Measurements from ENCODE around the gene PRR7.

Gene PRR7

DNA sequence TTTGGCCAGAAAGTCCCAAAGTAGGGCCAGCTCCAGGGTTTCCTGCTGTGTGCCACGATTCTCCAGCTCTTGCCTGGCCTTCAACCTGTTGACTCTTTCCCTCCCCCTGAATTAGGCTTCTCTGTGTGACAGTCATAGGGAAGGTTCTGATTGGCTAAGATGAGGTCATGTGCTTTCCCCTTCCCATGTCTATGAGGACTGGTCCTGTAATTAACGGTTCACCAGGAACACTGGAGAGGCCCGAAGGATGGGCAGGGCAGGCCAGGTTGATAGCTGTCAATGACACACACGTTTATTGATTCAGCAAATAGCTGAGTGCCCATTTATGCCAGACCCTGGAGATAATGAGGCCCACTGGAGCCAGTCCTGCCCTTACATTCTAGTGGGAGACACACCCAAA is 9.0 kb upstream of the PRR7 start:
- Mint-ChIP-seq H3K4me3 (no peak overlapping the region), H3K4me1 (ENCODE audit: low read depth) (peaks cover 27% of the 10 kb centered on the region), H3K9me3 (no peaks in the 10 kb centered on the region), H3K27ac (no peak overlapping the region), H3K27me3 (ENCODE audit: low read depth) (no peaks in the 10 kb centered on the region), H3K36me3 (ENCODE audit: low read depth) (peaks cover 70% of the 10 kb centered on the region)
- DNase-seq (ENCODE audit: low spot score), result no peak

DNA sequence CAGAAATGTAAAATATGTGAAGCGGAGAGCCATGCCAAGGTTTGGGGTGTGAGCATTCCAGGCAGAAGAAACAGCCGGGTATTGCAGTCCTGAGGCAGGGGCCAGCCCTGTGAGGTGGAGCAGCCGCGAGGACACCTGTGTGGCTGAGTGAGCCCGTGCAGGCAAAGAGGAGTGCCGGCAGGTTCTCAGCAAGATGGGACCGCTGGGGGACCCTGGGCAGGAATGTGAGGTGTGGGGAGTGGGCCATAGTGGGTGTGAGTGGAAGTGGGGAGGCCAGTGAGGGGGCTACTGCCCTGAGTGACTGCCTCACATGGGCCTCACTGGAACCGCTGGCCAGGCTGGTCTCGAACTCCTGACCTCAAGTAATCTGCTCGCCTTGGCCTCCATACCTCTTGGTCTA is 8.1 kb upstream of the PRR7 start:
- Mint-ChIP-seq H3K4me1 (ENCODE audit: low read depth) (peaks cover 25% of the 10 kb centered on the region), H3K36me3 (ENCODE audit: low read depth) (peaks cover 68% of the 10 kb centered on the region), H3K27me3 (ENCODE audit: low read depth) (no peaks in the 10 kb centered on the region), H3K27ac (no peak overlapping the region), H3K9me3 (no peaks in the 10 kb centered on the region), H3K4me3 (no peak overlapping the region)
- no peak for DNase-seq (ENCODE audit: low spot score)

DNA sequence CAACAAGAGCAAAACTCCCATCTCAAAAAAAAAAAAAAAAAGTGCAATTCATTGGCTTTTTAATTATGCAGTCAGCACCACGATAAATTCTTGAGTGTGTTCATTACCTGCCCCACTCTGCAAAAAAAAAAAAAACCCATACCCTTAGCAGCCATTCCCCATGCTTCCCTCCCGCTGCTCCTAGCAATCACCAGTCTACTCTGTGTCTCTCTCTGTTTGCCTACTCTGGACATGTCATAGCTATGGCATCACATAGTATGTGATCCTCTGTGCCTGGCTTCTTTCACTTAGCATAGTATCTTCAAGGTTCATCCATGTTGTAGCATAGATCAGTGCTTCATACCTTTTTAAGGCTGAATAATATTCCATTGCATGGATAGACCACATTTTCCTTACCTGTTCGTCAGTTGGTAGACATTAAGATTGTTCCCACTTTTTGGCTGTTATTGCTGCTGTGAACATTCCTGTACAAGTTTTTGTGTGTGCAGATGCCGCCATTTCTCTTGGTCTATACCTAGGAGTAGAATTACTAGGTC is 7.0 kb upstream of the PRR7 start:
- Mint-ChIP-seq H3K4me1 (ENCODE audit: low read depth) (peaks cover 27% of the 10 kb centered on the region), H3K27me3 (ENCODE audit: low read depth) (no peaks in the 10 kb centered on the region), H3K27ac (no peak overlapping the region), H3K36me3 (ENCODE audit: low read depth) (peaks cover 61% of the 10 kb centered on the region), H3K9me3 (no peaks in the 10 kb centered on the region), H3K4me3 (no peak overlapping the region)
- no peak for DNase-seq (ENCODE audit: low spot score)

DNA sequence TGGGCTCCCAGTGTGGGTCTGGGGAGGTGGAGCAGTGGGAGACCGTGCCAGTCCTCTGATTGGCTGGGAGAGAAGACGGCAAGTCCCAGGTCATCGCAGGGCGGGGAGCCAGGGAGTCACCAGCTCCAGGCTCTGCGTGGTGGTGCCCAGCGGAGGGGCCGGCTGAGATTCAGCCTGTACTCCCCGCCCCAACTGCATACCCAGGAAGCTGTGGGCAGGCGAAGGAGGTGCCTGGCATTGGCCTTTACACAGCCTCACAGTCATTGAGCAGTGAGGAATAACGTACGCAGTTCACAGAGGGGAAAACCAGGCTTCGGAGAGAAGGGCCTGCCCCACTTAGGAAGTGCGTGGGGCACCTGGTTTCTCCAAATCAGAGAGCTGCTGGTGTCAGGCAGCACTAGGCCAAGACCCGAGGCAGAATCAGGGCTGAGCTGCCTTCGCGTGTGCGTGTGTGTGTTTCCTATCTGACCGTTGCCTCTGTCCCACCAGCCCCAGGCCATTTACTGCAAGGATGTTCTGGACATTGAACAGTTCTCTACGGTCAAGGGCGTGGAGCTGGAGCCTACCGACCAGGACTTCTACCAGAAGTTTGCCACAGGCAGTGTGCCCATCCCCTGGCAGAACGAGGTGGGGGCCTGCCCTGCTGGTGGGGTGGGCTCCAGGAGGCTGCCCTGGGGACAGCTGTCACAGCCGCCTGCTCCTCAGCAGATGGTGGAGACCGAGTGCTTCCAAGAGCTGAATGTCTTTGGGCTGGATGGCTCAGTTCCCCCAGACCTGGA is 6.2 kb upstream of the PRR7 start:
- Mint-ChIP-seq H3K4me3 (no peak overlapping the region), H3K4me1 (ENCODE audit: low read depth) (peaks cover 30% of the 10 kb centered on the region), H3K27me3 (ENCODE audit: low read depth) (no peaks in the 10 kb centered on the region), H3K27ac (peak overlapping the region; percentile 57), H3K9me3 (no peaks in the 10 kb centered on the region), H3K36me3 (ENCODE audit: low read depth) (peaks cover 56% of the 10 kb centered on the region)
- DNase-seq (ENCODE audit: low spot score), result peak; percentile 41

DNA sequence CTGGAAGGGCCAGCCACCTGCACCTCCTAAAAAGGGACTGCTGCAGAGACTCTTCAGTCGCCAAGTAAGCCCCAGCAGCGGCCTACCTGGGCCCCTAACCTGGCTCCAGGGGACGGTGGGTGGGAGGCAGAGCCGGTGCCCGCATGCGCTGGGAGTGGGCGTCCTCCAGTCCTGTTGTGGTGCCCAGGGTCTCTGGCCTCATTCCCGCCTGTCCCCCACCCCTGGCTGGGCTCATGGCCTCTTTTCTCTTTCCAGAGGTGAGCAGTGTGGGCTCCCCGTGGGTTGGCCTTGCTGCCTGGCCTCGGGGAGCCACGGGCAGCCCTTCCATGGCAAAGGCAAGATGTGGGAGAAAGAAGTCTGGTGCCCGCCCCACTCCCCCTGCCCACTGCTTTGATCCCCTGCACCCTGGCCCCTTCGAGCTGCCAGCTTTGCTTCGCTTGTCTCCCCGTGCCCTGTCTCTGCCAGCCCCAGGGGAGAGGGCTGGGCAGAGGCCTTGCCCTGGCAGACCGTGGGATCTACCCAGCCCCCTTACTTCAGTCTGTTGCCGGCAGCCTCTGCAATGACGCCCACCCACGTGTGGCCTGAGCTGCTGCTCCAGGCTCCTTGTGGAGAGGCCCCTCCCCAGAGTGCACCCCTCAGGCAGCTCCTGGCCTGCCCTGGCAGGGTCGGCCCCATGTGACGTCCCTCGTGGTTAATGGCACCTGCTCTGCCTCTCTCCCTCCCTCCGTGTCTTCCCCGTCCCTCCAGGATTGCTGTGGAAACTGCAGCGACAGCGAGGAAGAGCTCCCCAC is 5.4 kb upstream of the PRR7 start:
- Mint-ChIP-seq H3K36me3 (ENCODE audit: low read depth) (peaks cover 51% of the 10 kb centered on the region), H3K27me3 (ENCODE audit: low read depth) (no peaks in the 10 kb centered on the region), H3K4me3 (no peak overlapping the region), H3K9me3 (no peaks in the 10 kb centered on the region), H3K27ac (no peak overlapping the region), H3K4me1 (ENCODE audit: low read depth) (peaks cover 38% of the 10 kb centered on the region)
- DNase-seq (ENCODE audit: low spot score), result no peak

DNA sequence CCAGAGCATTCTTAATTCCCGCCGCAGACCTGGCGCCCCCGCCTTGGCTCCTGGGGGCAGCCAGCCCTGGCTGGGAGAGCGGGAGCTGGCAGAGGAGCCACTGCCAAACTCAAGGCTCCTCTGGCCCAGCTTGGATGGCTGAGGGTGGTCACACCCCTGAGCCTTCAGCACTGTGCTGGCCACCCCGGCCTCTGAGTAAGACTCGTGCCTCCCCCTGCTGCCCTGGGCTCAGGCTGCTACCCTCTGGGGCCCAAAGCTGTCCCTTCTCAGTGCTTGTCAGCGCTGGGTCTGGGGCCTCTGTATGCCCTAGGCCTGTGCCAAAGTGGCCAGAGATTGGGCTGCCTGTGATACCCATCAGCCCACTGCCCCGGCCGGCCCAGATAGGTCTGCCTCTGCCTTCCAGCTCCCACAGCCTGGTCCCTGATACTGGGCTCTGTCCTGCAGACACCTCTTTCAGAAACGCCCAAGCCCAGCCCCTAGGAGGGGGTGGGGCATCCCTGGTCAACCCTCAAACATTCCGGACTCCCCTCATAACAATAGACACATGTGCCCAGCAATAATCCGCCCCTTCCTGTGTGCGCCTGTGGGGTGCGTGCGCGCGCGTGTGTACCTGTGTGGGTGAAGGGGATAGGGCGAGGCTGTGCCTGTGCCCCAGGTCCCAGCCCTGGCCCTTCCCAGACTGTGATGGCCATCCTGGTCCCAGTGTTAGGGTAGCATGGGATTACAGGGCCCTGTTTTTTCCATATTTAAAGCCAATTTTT is 4.4 kb upstream of the PRR7 start:
- H3K4me3 Mint-ChIP-seq, result no peak overlapping the region
- peaks cover 36% of the 10 kb centered on the region for H3K4me1 Mint-ChIP-seq (ENCODE audit: low read depth)
- peaks cover 42% of the 10 kb centered on the region for H3K36me3 Mint-ChIP-seq (ENCODE audit: low read depth)
- no peaks in the 10 kb centered on the region for H3K9me3 Mint-ChIP-seq
- DNase-seq (ENCODE audit: low spot score), result no peak
- no peaks in the 10 kb centered on the region for H3K27me3 Mint-ChIP-seq (ENCODE audit: low read depth)
- peak overlapping the region; percentile 41 for H3K27ac Mint-ChIP-seq

DNA sequence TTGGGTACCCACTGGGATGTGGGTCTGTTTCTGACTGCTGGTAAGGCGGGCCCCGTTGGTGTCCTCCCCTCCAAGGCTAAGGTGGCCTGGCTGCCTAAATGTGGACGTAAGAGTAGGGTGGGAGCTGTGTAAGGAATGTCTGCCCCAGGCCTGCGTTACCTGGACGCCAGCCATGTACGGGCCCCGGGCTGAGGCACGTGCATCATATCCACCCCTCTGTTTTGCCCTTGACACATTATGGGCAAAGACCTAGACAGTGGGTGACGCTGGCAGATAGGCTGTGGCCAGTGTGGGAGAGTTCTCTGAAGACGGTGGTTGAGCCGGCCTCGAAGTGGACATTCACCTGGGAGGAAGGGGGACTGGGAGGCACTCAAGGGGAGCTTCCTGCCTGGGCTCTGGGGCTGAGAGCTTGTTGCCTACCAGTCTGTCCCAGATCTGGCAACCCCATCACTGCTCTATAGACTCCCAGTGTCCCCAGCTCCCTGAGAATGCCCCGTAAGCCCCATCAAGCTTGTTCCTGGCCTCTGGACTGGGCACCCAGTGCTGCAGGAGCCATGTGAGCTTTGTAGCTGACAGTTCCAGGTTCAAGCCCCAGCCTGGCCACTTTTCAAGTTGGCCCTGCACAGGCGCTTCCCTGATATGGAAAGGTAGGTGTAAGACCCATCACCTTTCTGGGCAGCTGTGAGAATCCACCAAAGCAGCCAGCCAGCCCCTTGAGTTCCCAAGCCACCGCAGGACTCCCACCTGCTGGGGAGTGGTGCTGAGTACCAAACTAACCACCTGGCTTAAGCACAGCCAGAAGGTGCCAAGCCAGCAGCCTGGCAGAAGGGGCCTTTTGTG is 3.2 kb upstream of the PRR7 start:
- Mint-ChIP-seq H3K36me3 (ENCODE audit: low read depth) (peaks cover 31% of the 10 kb centered on the region), H3K27me3 (ENCODE audit: low read depth) (peaks cover 5% of the 10 kb centered on the region), H3K4me3 (no peak overlapping the region), H3K4me1 (ENCODE audit: low read depth) (peaks cover 33% of the 10 kb centered on the region), H3K9me3 (no peaks in the 10 kb centered on the region), H3K27ac (no peak overlapping the region)
- no peak for DNase-seq (ENCODE audit: low spot score)

DNA sequence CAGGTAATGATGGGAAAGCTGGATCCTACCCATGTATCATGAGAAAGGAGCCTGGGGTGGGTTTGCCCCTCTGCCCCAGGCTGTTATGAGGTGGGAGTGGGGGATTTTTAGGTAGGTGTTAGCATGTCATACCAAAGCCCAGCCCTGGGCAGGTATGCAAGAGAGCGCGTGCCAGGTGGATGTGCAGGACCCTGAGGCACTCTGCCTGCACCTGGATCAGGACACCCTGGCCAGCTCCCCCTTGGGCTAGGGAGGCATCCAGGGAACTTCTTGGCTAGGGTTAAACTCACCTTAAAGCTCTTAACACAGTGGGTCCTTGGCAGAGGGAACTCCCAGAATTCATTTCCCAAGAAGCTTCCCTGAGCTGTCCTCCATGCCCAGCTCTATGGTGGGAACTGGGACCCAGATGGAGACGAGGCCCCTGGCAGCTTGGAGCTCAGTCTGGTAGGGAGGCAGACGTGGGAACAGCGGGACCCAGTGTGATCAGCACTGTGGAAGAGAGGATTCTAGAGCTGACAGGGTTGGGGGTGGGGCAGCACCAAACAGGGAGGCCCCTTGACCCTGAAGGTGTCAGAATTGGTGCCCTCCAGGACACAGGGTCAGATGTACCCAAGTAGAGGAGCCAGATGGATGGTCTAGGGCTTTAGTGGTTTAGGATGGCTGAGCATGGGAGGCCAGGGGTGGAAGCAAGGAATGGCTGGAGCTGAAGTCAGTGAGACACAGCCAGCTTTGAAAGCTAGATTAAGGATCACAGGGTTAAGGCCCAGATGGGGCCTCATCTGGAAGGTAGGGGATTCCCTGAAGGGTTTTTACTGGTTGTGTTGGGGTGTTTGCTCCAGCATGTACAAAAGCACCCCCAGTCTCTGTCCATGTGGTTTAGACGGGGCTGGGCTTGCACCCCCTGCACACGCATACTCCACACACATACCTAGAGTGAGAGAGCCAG is 2.2 kb upstream of the PRR7 start:
- Mint-ChIP-seq H3K27me3 (ENCODE audit: low read depth) (peaks cover 7% of the 10 kb centered on the region), H3K27ac (peak overlapping the region; percentile 83), H3K9me3 (no peaks in the 10 kb centered on the region), H3K4me3 (peak overlapping the region; percentile 63), H3K4me1 (ENCODE audit: low read depth) (peaks cover 35% of the 10 kb centered on the region), H3K36me3 (ENCODE audit: low read depth) (peaks cover 24% of the 10 kb centered on the region)
- DNase-seq (ENCODE audit: low spot score), result no peak

DNA sequence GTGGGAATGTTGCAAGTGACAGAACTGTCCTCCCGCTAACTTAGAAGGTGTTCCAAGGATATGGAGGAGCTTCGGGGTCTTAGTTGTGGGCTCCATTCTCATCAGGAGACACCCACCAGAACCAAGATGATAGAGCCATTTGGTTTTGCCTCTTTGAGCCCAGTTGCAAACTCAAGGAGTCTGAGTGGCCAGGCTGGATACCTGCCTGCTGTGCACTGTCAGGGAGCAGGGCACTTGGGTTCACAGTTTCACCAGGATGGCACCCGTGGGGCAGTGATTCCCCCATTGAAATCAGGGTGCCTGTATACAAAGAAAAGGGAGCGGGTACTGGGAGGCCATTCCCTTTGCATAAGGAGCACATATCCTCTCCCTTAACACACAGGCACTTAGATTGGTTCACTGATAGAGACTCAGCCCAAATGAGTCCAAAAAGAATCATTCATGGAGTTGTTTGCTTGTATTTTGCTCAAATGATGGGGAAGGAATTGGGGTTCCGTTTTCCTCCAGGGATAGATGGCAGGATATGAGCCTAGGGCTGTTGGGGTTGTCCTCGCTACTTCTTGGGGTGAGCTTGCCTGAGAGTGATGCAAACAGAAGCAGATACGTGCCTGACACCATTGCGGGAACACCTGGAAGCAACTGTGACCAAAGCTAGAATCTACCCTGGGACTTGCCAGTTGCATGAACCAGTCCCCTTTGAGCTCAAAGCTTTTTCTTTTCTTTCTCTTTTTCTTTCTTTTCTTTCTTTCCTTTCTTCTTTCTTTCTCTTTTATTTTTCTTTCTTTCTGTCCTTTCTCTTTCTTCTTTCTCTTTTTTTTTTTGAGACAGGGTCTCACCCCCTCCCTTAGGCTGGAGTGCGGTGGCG is 1.3 kb upstream of the PRR7 start:
- Mint-ChIP-seq H3K27ac (peak overlapping the region; percentile 92), H3K4me3 (peak overlapping the region; percentile 76), H3K27me3 (ENCODE audit: low read depth) (peaks cover 7% of the 10 kb centered on the region), H3K9me3 (no peaks in the 10 kb centered on the region), H3K36me3 (ENCODE audit: low read depth) (peaks cover 16% of the 10 kb centered on the region), H3K4me1 (ENCODE audit: low read depth) (peaks cover 29% of the 10 kb centered on the region)
- no peak for DNase-seq (ENCODE audit: low spot score)

DNA sequence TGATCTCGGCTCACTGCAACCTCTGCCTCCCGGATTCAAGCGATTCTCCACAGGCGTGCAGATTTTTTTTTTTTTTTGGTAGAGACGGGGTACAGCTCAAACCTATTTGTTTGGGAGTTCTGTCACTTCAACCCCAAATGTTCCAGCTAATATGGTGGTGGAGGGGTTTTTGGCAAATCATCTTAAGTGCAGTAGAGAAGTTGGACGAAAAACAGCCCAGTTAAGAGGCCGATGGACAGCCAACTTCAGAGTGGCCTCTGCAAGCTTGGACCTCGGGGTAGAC is 756 bp upstream of the PRR7 start:
- no peaks in the 10 kb centered on the region for H3K9me3 Mint-ChIP-seq
- peaks cover 7% of the 10 kb centered on the region for H3K27me3 Mint-ChIP-seq (ENCODE audit: low read depth)
- H3K4me1 Mint-ChIP-seq (ENCODE audit: low read depth), result peaks cover 29% of the 10 kb centered on the region
- DNase-seq (ENCODE audit: low spot score), result no peak
- peak overlapping the region; percentile 76 for H3K4me3 Mint-ChIP-seq
- peaks cover 16% of the 10 kb centered on the region for H3K36me3 Mint-ChIP-seq (ENCODE audit: low read depth)
- peak overlapping the region; percentile 92 for H3K27ac Mint-ChIP-seq

DNA sequence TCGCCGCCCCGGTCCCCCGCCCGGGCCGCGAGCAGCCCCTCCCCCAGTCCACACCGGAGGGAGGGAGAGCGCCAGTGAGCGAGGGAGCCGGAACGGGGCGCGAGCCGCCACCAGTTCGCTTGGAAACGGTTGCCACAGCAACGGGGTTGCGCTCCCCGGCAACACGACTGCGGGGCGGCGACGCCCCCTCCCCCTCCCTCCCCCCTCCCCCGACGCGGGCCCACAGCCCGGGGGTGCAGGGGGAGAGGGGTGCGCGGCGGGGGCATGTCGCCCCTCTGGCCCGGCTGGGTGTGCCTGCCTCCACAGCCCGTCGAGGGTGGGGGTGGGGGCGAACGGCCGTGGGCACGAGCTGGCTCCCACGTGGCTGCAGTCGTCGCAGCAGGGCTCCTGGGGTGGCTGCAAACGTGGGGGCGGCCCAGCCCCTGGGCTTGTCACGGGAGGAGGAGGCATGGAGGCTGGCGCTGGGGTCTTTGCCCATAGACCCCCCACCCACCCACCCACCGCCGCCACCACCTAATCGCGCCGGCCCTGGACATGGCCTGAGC is 524 bp downstream of the PRR7 start:
- Mint-ChIP-seq H3K4me1 (ENCODE audit: low read depth) (peaks cover 31% of the 10 kb centered on the region), H3K27ac (no peak overlapping the region), H3K9me3 (no peaks in the 10 kb centered on the region), H3K36me3 (ENCODE audit: low read depth) (peaks cover 12% of the 10 kb centered on the region), H3K4me3 (no peak overlapping the region), H3K27me3 (ENCODE audit: low read depth) (peaks cover 11% of the 10 kb centered on the region)
- peak; percentile 52 for DNase-seq (ENCODE audit: low spot score)

Measured in T-helper 2 cell treated with Interferon-gamma antibody and Interleukin-4, amounts not matched to agents 5 μg/mL and 100 μg/mL, for 36 hours (primary cell).